HT-29 (cell line): ENCODE results near the gene GOLGA6L26. TPM values are rescaled to one million over a fixed set of nuclear protein-coding genes. Genes with fewer than 3 reads are reported as not detected.

Source experiments
- small RNA-seq: library from RNA; depleted of rRNA; stranded (forward); fragments of <200 nt; gene quantifications from one replicate; pipeline ENCODE3, GENCODE V24; 2014
- total RNA-seq: library from RNA; depleted of rRNA; stranded (reverse); fragments of >200 nt; shearing (Covaris generic); gene quantifications from 2 replicates; pipeline ENCODE4 v1.2.3, GENCODE V29; 2014; rRNA removed

The GOLGA6L26 gene
- total RNA-seq, 1 experiment from 2014 or later, result not detected

Small RNA genes within 50 kb of the gene (small RNA-seq; reads per million reads assigned to genes)
- not detected for gene RN7SL536P

Other genes with a start within 250 kb of the GOLGA6L26 start
- gene GOLGA6L1, start 197.4 kb downstream of the GOLGA6L26 start, total RNA-seq, result not detected in 2 replicates
- not detected in 2 replicates for gene GOLGA8S, start 20.6 kb upstream of the GOLGA6L26 start, total RNA-seq
- not detected in 2 replicates for gene GOLGA6L2, start 113.0 kb upstream of the GOLGA6L26 start, total RNA-seq
- 0.23 and 0.53 TPM in 2 replicates for gene MKRN3, start 231.5 kb upstream of the GOLGA6L26 start, total RNA-seq